HAP-1 (cell line): ENCODE results near the gene IFITM2.

Experiments used
- DNase-seq, 2 experiments: peaks; one replicate each; pipeline ENCODE4 v3.0.0-alpha.2; 2016 to 2020; ENCODE audit warnings: low spot score in 2 of 2
- H3K27me3 ChIP-seq: fragments of 250-450 bp; sonication (Bioruptor Pico); 2 replicates; pipeline ENCODE4 v1.5.1; 2020; ENCODE audit warnings: low read depth, mild to moderate bottlenecking, moderate library complexity
- H3K36me3 ChIP-seq: fragments of 250-450 bp; sonication (Bioruptor Pico); replicated peaks from 2 replicates; pipeline ENCODE4 v1.5.1; 2020; ENCODE audit warnings: mild to moderate bottlenecking
- H3K4me1 ChIP-seq: fragments of 250-450 bp; sonication (Bioruptor Pico); 2 replicates; pipeline ENCODE4 v1.5.1; 2020; ENCODE audit warnings: mild to moderate bottlenecking
- H3K4me3 ChIP-seq: fragments of 250-450 bp; sonication (Bioruptor Pico); 2 replicates; pipeline ENCODE4 v1.5.1; 2020; ENCODE audit warnings: mild to moderate bottlenecking, moderate library complexity
- H3K9me3 ChIP-seq: fragments of 250-450 bp; sonication (Bioruptor Pico); 2 replicates; pipeline ENCODE4 v1.5.1; 2020; ENCODE audit warnings: mild to moderate bottlenecking, moderate library complexity
- in situ Hi-C: fragments of 300-500 bp; cut with MboI; formaldehyde crosslinking; loops from 3 replicates; pipeline ENCODE4 v1.14.3; 2020; ENCODE audit warnings: low sequenced_read_pairs, inconsistent platforms, mixed read lengths

IFITM2 gene

DNA sequence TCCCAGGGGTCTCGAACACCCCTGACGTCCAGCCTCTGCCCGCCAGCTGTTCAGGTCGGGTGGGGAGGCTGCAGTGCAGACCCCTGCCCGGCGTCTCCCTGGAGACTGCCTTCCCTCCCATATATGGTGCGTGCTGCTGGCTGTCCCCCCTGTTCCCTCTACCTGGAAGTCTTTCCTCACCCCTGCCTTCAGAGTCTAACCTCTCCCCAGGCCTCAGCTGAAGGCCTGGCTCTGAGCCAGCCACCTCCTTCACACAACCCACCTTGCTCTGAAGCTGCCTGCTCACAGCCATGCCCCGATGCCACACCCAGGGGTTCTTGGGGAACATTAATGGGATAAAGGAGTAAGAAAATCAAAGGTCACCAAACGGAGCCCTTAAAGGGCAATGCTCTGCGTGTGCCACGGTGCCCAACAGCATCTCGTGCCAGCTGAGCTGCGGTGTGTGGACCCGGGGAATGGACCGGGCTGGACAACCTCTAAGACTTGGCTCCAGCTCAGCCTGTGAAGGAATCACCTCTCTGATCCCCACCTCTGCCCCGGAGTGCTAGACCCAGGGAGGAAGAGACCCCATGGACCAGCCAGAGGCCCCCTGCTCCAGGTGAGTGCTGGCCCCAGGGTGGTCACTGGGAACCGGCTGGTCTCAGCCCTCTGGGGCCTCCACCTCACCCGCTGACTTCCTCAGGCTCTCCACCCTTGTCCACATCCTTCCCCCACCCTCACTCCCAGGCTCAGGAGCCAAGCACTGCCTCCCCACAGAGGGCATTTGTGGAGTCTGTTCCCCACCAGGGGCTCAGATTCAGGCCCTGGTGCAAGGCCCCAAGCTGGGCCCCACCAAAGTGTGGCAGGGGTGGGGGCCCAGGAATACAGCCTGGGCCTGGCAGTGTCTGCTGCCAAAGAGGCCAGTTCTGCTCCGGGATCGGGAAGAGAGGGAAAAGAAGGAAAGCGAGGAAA is 29.3 kb upstream of the IFITM2 start, which contains the start of gene NLRP6:
NLRP6 (plus strand) TSS at position 407 of the 951 bp plus-strand sequence; CDS start at position 570, 163 bp downstream.
- H3K9me3 ChIP-seq, result peaks cover 5% of the 10 kb centered on the region; the same call in 1 of the 2 replicates
- DNase-seq, result no peak
- H3K27me3 ChIP-seq, result peaks cover 37% of the 10 kb centered on the region
- in situ Hi-C loops, result no loop called here
- H3K4me1 ChIP-seq, result no peaks in the 10 kb centered on the region
- H3K36me3 ChIP-seq, result no peaks in the 10 kb centered on the region
- H3K4me3 ChIP-seq, result no peak within 1 kb of the TSS

GRCh38 chr11:279040-279965 is 28.3 kb upstream of the IFITM2 start:
- H3K4me3 ChIP-seq, result no peak overlapping the region
- H3K27me3 ChIP-seq, result peaks cover 37% of the 10 kb centered on the region
- no peaks in the 10 kb centered on the region for H3K4me1 ChIP-seq
- in situ Hi-C loops, result no loop called here
- H3K9me3 ChIP-seq, result peaks cover 5% of the 10 kb centered on the region; the same call in 1 of the 2 replicates
- H3K36me3 ChIP-seq, result no peaks in the 10 kb centered on the region
- no peak for DNase-seq

GRCh38 chr11:279966-280705 is 27.5 kb upstream of the IFITM2 start:
- H3K4me1 ChIP-seq, result no peaks in the 10 kb centered on the region
- no peak for DNase-seq
- no peaks in the 10 kb centered on the region for H3K36me3 ChIP-seq
- in situ Hi-C loops, result no loop called here
- no peak overlapping the region for H3K4me3 ChIP-seq
- peaks cover 37% of the 10 kb centered on the region for H3K27me3 ChIP-seq
- H3K9me3 ChIP-seq, result peaks cover 5% of the 10 kb centered on the region; the same call in 1 of the 2 replicates

- H3K27me3 ChIP-seq, result peaks cover 37% of the 10 kb centered on the region
- no peaks in the 10 kb centered on the region for H3K36me3 ChIP-seq
- peaks cover 5% of the 10 kb centered on the region; the same call in 1 of the 2 replicates for H3K9me3 ChIP-seq
- H3K4me3 ChIP-seq, result no peak overlapping the region
- no peaks in the 10 kb centered on the region for H3K4me1 ChIP-seq
- in situ Hi-C loops, result no loop called here
- DNase-seq, result no peak
These were observed 26.7 kb upstream of the IFITM2 start for GRCh38 chr11:280706-281485.

DNA sequence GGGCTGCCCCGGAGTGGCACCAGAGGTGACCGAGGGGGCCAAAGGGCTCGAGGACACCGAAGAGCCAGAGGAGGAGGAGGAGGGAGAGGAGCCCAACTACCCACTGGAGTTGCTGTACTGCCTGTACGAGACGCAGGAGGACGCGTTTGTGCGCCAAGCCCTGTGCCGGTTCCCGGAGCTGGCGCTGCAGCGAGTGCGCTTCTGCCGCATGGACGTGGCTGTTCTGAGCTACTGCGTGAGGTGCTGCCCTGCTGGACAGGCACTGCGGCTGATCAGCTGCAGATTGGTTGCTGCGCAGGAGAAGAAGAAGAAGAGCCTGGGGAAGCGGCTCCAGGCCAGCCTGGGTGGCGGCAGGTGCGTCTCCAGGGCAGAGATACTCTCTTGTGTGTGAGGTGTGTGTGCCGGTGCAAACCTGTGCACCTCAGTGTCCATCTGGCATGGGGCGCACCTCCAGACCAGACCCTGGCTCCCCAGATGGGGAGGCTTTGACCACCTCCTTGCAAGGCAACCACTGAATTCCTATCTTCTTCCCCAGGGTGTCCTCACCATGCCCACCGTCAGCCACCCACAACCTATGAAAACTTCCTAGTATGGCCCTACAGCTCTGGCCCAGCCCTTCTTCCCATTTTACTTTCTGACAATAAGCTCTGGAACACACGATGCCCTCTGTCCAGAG is 26.0 kb upstream of the IFITM2 start:
- Histone ChIP-seq H3K4me1 (no peaks in the 10 kb centered on the region), H3K9me3 (no peaks in the 10 kb centered on the region; the same call in 1 of the 2 replicates), H3K36me3 (no peaks in the 10 kb centered on the region), H3K27me3 (peaks cover 37% of the 10 kb centered on the region), H3K4me3 (no peak overlapping the region)
- DNase-seq, result peak in 1 of 2 experiments; percentile 6
- in situ Hi-C loops, result no loop called here

DNA sequence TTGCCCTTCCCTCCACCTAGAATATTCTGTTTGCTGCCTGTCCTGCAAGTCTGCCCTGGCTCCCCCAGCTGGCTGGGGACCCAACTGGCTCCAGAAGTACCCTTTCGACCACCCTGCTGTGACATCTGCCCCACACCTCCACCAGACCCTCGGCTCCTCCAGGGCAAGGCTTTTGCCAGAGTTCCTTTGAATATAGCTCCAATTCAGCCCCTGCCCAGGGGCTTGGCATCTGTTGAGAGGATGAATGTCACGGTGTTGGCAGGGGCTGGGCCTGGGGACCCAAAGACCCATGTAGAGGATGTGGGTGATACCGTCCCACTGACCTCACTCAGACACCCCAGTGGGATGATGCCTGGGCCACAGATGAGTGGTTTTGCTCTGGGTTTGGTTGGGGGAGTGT is 25.4 kb upstream of the IFITM2 start:
- in situ Hi-C loops, result no loop called here
- peak in 1 of 2 experiments; percentile 5 for DNase-seq
- Histone ChIP-seq H3K4me1 (no peaks in the 10 kb centered on the region), H3K36me3 (no peaks in the 10 kb centered on the region), H3K9me3 (no peaks in the 10 kb centered on the region), H3K27me3 (peaks cover 37% of the 10 kb centered on the region), H3K4me3 (no peak overlapping the region)

DNA sequence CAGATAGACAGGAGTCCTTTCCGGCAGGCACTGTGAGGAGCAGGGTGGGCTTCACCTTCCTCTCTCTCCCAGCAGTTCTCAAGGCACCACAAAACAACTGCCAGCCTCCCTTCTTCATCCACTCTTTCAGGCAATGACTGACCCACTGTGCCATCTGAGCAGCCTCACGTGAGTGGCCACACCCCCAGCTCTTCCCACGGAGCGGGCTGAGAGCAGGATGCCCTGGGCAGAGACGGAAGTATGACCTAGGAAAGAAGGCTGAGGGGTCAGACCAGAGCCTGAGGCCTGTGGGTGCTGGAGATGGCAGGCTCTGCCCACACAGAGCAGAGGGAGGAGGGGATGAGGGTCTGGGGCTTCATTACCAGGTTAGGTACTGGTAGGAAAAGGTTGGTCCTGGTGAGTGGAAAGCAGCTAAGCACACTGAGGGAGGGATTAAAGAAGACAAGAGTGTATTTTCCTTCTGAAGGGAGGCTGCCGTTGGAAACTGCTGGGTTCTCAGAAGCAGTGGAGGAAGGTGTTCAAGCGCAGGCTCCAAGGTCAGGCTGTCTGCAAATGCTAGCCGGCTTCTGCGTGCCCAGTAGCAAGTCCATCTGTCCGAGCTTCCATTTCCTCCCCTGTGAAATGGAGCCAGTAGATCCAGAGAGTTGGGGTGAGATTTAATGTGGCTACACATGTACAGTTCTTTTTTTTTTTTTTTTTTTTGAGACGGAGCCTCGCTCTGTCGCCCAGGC is 24.8 kb upstream of the IFITM2 start:
- peak in 1 of 2 experiments; percentile 6 for DNase-seq
- H3K4me3 ChIP-seq, result no peak overlapping the region
- peaks cover 37% of the 10 kb centered on the region for H3K27me3 ChIP-seq
- peaks cover under 1% of the 10 kb centered on the region; the same call in 1 of the 2 replicates for H3K4me1 ChIP-seq
- H3K36me3 ChIP-seq, result no peaks in the 10 kb centered on the region
- in situ Hi-C loops, result no loop called here
- no peaks in the 10 kb centered on the region for H3K9me3 ChIP-seq

GRCh38 chr11:283405-284104 is 24.1 kb upstream of the IFITM2 start:
- H3K9me3 ChIP-seq, result no peaks in the 10 kb centered on the region
- DNase-seq, result peak in 1 of 2 experiments; percentile 6
- in situ Hi-C loops, result no loop called here
- peaks cover 37% of the 10 kb centered on the region for H3K27me3 ChIP-seq
- H3K4me1 ChIP-seq, result peaks cover 7% of the 10 kb centered on the region; the same call in 1 of the 2 replicates
- H3K4me3 ChIP-seq, result no peak overlapping the region
- no peaks in the 10 kb centered on the region for H3K36me3 ChIP-seq

- Histone ChIP-seq H3K4me3 (no peak overlapping the region), H3K27me3 (peaks cover 37% of the 10 kb centered on the region), H3K36me3 (no peaks in the 10 kb centered on the region), H3K4me1 (peaks cover 7% of the 10 kb centered on the region; the same call in 1 of the 2 replicates), H3K9me3 (no peaks in the 10 kb centered on the region)
- in situ Hi-C loops, result no loop called here
- peak in 1 of 2 experiments; percentile 7 for DNase-seq
These were observed 23.3 kb upstream of the IFITM2 start for GRCh38 chr11:284105-285020.

GRCh38 chr11:285021-285893 is 22.4 kb upstream of the IFITM2 start:
- Histone ChIP-seq H3K4me3 (no peak overlapping the region), H3K36me3 (no peaks in the 10 kb centered on the region), H3K4me1 (peaks cover 12% of the 10 kb centered on the region), H3K27me3 (peaks cover 28% of the 10 kb centered on the region), H3K9me3 (no peaks in the 10 kb centered on the region)
- no peak for DNase-seq
- in situ Hi-C loops, result no loop called here
